GM18907 (cell line): Measurements from ENCODE around the gene KCNMB4.

Experiments
- ATAC-seq: cut with Tn5 transposase; IDR thresholded peaks from one replicate; pipeline ENCODE4 v1.9.1; 2021; ENCODE audit warnings: mild to moderate bottlenecking, moderate library complexity; ENCODE audit not compliant: unreplicated experiment

KCNMB4 gene

DNA sequence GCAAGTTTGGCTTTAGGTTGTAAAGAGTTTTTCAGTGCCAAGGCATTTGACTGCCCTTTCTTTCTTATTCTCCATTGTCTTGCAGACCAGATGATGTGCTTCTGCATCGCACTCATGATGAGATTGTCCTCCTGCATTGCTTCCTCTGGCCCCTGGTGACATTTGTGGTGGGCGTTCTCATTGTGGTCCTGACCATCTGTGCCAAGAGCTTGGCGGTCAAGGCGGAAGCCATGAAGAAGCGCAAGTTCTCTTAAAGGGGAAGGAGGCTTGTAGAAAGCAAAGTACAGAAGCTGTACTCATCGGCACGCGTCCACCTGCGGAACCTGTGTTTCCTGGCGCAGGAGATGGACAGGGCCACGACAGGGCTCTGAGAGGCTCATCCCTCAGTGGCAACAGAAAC lies 64.3 kb downstream of the KCNMB4 start:
- ATAC-seq = no peak

DNA sequence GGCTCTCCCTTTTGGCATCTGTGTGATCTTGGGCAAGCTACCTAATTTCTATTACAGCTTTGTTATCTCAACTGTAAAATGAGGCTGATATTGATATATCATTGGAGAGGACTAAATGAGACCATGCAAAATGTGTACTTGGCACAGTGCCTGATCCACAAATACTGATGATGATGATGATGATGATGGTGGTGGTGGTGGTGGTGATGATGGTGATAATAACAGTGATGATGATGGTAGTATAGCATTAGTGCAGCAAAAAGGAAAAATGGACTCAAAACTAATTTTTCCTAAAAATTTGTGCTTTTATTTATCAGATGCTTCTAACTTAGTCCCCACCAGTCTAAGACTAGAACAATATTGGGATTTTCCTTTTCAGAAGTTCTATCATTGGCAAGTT lies 70.7 kb downstream of the KCNMB4 start:
- no peak for ATAC-seq

- no peak for ATAC-seq
Measured at GRCh38 chr12:70443062-70443673, 77.1 kb downstream of the KCNMB4 start.

- no peak for ATAC-seq
Measured at GRCh38 chr12:70444903-70445302, 78.8 kb downstream of the KCNMB4 start.

- no peak for ATAC-seq
Measured at GRCh38 chr12:70448371-70448770, 82.3 kb downstream of the KCNMB4 start.

DNA sequence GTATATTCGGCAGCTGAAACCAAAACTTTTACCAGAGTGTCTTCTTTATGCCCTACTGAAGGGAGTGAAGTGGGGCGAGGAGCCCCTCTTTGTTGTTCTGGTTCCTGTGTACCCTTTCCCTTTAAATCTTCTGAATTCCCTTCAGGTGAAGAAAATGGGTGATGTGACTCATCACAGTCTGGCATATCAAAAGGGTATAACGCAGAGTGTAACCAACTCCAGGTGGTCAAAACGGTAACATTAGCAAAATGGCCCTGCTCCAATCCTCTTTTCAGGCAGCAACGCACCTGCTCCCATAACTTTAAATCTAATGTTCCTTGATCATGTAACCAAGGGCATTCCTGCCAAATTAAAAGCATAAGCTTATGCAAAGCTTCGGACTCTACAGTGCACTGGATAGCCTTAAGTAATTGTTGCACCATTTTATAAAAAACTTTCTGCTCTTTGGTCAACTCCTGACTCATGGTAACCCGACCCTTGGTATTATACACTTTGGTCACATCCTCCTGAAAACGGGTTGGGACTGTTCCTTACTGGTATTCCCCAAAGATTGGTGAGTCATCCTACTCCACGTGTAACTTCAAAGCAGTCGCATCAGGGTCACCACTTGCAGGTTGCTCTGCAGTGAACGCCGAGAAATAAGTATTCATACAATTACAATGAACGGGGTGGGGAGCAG lies 83.1 kb downstream of the KCNMB4 start:
- no peak for ATAC-seq

DNA sequence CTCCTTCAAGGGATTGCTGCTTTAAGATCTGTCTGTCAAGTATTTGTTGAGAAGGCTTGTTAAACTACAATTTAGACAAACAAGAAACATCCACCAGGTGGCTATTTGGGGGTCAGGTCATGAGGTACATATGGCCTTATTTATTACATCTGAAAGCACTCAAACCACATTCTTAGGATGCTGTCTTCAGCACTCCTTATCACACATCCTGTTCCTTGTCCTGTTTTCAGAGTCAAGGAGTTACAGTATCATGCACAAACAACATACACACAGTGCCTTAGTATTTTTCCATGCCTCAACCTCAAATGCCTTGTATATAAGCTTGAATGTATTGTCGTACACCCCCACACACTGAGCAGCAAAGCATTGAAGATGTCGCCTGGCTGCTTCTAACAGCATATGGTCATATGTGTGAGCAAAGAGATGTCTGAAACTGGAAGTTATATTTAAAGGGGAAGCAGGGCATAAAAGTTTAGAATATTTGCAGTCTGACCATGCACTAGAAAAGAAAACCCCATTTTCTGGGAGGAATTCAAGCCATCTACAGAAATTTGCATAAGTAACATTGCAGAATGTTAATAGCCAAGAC lies 83.8 kb downstream of the KCNMB4 start:
- ATAC-seq = no peak

- ATAC-seq = no peak
Measured at GRCh38 chr12:70451528-70451927, 85.4 kb downstream of the KCNMB4 start.

DNA sequence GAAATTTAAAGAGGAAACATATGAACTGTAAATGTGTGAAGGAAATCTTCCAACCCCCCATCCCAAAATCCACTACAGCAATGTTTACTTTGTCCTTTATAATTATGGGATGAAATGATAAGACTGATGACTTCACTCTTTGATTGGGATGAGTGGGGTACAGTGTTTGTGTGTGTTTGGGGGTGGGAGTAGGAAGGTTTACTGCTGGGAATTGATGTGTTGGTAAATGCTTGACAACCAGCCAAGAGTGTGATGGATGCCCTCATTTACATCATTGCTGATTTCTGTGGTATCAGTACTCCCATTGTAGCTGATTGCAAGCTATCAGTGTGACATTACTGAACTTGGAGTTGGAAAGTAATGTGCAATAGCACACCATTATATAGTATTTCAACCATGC lies 90.9 kb downstream of the KCNMB4 start:
- ATAC-seq = no peak

DNA sequence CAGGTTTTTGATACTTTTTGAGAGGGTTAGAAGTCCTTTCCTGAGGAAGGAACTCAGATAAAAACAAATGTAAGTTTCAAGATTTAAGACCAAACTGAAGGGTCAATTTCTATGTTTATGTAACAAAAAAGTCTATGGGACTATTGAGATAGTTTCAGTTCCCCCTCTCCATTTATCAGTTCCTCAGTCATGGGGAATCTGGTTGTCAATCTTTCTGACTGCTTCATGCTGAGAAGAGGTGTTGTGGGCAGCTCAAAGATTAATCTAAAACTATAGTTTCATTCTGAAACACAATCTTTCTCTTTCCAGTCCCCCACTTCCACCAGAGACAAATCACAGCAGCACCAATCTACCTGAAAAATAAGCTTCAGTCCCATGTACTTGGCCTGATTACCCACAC lies 93.7 kb downstream of the KCNMB4 start:
- ATAC-seq = peak; percentile 90

GRCh38 chr12:70463997-70464396 lies 97.9 kb downstream of the KCNMB4 start:
- no peak for ATAC-seq

GRCh38 chr12:70466753-70467152 lies 100.7 kb downstream of the KCNMB4 start:
- no peak for ATAC-seq

GRCh38 chr12:70467476-70467875 lies 101.4 kb downstream of the KCNMB4 start:
- no peak for ATAC-seq

DNA sequence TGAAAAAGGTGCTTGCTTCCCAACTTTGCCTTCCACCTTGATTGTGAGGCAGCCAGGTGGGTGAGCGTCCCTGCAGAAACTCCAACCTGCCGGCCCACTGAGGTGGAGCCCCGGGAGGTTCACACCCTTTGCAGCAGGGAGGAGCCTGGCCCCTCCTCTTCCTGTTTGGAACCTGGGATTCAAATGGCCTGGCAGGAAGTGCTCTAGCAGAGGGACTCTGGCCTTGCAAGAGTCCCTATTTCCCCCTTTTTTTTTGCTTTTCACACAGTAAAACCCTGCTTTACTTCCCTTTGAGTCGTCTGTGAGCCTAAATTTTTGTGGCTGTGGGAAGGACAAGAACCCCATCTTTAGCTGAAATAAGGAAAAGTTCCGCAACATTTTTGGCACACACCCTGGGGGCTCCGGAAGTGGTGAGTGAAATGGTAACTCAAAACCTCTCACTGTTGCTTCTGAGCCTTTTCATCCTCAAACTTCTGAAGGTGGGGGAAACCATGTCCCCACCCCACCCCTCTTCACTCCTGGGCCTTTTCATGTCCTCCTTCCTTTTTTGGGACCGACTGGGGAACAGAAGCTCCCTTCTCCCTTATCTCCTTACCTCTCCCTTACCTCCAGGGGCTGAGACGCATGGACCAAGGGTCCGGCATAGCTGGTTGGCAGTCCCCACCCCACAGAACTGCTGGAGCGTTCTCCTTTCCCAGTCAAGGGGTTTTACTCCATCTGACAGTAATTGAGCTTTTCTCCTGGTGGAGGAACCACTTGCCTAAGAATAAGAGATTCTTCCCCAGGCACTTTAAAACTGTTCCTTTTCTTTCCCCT lies 102.0 kb downstream of the KCNMB4 start:
- no peak for ATAC-seq

DNA sequence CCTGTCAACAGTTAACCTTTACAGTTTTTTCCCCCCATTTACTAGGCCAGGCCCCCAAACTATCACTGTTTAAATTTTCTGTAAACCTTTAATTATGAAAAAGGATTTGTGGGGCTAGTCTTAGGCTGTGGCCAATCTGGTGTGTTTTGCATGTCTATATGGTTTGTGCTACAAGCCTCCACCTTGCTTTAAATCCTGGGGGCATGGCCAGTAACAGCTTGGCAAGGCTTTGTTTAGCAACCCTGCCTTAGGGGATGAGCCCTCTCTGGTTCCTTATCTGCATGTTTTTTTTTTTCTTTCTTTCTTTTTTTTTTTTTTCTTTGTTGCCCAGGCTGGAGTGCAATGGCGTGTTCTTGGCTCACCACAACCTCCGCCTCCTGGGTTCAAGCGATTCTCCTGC lies 102.7 kb downstream of the KCNMB4 start:
- no peak for ATAC-seq

DNA sequence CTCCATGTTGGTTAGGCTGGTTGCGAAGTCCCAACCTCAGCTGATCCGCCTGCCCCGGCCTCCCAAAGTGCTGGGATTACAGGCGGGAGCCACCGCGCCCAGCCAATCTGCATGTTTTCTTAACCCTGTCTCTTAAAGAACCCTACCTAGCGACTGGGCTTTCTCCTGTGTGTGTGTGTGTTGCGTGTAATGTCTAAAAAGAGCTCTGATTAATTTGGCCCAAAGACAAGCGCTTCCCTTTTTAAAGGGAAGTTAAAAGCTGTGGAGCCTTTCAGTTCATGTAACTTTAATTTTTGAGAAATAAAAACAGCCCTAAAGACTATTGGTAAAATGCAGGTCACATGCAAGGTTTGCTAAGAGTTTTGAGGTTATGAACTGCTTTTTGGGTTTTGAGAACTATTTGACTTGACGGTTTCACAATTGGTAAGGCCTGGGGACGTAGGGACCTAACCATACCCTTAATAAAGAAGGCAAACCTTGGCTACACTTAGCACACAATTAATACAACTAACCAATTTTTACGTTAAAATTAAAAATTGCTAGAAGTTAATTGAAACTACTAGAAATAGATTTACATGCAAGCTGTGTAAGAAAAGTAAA lies 103.2 kb downstream of the KCNMB4 start:
- ATAC-seq = no peak

GRCh38 chr12:70482764-70483163 lies 116.7 kb downstream of the KCNMB4 start:
- no peak for ATAC-seq
